DMS53 (cell line): ENCODE results near the gene TEX2.
A peak's percentile ranks its signal among the peaks of the same experiment; 100 is the strongest.

ENCODE experiments used
- DNase-seq: peaks from one replicate; lab custom pipeline; 2025; lab: John Stamatoyannopoulos, UW

The TEX2 gene

DNA sequence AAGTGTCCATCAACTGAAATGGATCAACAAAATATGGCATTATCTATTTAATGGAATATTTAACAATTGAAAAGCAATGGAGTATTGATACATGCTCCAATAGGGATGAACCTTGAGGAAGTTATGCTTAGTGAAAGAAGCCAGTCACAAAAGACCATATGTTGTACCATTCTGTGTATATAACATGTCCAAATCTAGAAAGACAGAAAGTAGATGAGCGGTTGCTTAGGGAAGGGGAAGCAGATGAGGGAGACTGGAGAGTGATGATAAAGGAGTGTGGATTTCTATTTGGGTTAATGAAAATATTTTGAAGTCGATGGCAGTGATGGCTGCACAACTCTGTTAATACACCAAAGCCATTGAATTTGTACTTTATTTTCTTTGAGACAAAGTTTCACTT lies 124.6 kb downstream of the TEX2 start:
- DNase-seq = no peak

DNA sequence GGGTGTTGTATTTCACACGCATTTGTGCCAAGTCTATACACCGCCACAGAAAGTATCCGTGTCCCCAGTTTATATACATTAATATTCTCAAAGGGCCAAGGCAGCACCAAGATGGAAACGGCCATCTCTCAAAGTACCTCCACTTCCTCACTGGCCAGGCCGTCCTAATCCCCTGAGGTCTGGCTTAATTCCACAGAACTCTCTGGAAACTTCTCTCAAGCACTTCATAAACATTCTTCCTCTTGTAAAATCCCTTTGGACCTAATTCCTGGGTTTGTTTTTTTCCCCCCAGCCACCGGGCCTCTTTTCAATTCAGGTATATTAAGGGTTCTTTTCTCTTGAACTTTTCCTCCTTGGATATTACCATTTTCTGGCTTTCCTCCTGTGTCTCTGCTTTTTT lies 128.1 kb downstream of the TEX2 start:
- no peak for DNase-seq

DNA sequence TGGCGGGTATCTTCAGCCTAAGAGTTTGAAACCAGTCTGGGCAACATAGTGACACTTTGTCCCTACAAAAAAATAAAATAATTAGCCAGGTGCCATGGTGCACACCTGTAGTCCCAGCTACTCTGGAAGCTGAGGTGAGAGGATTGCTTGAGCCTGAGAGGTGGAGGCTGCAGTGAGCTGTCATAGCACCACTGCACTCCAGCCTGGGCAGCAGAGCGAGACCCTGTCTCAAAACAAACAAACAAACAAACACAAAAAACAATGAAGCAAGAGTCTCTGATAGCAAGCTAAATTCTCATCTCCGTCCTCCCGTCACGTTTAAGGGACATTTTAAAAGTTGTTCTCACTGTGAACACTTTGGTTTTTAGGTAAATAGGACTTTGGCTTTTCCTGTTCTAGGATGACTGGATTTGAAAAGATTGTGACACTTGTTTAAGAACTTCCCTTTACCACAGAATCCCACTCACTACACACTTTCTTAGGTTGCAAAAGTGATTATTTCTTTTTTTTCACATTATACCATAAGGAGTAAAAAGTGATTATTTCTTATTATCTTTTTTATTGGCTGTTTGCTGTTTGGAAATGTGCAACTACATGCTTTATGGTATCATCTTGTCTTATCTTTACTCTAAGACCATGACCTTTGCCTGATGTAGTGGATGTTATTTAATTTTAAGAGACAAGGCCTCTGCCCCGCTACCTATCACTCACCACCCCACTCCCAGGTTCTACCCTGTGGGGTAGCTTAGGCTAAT lies 128.7 kb downstream of the TEX2 start:
- DNase-seq = no peak

DNA sequence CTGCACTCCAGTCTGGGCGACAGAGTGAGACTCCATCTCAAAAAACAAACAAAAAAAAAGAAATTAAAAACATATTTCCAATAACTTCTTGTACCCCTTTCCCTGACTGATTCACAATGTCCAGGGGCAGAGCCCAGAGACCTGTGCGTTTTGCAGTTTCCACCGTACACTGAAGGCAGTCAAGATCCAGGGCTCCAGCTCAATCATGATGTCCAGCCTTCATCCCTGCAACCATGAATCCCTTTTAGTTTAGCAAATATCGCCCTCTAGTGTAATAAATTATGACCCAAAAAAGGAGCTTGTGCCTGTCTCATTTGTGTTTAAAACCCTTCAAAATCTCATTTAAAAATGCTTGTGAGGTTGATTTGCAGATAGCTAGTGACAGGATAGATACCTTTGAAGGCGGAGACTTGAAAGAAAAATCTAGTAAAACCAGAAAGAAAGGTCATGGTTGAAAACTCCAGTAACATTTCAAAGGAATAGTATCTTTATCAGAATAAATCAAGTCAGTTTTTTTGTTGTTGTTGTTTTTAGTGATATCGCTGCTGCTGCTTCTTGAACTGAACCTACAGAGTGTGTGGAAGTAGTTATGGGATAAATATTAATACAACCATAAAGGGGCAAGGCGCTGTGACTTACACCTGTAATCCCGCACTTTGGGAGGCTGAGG lies 129.4 kb downstream of the TEX2 start:
- peak; percentile 83 for DNase-seq

DNA sequence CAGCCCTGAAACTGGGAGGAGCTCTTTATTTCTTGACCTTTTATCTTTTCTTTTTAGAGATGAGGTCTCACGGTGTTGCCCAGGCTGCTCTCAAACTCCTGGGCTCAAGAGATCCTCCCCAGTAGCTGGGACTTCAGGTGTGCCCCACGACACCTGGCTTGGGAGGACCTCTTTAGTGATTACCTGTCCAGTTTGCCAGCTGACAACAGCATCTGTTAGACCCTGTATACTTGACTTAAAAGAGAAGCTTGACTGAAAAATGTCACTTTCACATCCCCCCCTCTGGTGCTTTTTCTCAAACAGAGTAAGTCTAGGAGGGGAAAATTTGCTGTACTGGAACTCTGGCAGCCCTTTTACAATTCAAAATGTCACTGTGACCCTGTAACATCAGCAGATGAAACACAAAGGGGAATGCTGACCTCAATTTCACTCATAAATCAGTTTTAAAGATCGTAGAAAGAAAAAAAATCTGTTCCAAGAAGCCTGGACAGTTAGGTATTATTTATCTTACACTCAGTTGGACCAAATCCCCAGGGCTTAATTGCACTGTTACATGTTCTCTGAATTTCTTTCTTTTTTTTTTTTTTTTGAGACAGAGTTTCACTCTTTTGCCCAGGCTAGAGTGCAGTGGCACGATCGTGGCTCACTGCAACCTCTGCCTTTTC lies 131.3 kb downstream of the TEX2 start:
- DNase-seq = no peak

DNA sequence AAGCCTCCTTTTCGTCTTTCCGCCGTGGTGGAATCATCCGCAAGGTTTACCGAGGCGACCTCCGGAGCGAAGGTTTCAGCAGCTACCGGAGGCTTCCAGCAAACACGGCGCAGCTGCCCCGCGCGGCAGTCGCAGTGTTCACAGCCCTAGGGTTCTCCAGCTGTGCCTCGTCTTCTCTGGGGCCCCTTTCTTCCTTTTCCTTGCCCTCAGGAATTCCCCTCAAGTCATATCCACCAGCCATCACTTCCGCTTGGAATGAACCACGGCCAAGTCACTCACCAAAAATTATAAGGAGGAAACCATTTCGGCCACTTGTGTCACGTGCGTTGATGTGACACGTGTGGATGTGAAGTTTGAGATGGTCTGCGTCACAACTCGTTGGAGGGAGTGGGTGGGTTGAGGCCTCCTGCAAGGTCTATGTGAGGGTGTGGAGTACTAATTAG lies 132.5 kb downstream of the TEX2 start:
- no peak for DNase-seq

DNA sequence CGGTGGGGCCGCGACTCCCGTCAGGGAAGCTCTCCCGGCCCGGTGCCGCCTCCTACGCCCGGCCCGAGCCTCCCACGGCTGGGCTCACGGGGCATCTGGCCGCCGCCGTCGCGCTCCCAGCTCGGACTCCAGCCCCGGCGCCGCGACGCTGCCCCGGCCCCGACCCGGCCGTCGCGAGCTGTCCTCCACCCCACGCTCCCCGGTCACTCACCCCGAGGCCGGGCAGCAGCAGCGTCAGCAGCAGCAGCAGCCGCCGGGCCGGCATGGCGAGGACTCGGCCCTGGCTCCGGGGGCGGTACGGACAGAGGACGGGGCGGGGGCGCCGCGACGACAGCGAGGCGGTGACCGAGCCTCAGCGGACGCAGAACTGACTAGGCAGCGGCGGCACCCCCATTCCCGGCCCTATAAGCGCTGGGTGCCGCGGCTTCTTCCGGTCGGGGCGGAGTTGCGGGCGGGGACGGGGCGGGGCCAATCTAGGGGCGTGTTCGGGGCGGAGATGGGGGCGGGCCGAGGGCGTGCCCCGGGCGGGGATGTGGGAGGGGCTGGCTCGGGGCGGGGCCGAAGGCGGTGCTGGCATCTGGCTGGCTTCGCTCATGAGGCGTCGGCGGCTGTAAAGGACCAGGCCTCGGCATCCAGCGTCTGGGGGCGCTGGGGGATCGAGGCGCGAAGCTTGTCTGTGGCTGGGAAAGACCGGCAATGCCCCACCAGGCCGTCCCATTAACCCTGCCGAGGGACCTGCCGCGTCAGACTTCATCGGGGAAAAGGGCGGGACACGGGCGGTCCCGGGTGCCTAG lies 133.1 kb downstream of the TEX2 start, which contains the start of gene ERN1:
Gene ERN1 (minus strand): TSS at position 380 of the 794 bp plus-strand sequence. CDS start 115 bp downstream, at position 265.
- DNase-seq = peak; percentile 93

DNA sequence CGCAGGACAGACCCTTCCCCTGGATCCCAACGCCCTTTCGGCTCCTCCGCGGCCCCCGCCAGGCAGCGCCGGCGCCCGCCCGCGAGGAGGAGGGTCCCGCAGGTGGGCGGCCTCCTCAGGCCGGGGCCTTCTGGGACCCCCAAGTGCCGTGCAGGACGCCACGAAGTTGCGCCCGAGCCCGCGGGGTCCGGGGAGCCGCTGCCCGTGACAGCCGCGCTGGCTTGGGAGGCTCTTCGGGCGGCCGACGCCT lies 133.6 kb downstream of the TEX2 start:
- no peak for DNase-seq

DNA sequence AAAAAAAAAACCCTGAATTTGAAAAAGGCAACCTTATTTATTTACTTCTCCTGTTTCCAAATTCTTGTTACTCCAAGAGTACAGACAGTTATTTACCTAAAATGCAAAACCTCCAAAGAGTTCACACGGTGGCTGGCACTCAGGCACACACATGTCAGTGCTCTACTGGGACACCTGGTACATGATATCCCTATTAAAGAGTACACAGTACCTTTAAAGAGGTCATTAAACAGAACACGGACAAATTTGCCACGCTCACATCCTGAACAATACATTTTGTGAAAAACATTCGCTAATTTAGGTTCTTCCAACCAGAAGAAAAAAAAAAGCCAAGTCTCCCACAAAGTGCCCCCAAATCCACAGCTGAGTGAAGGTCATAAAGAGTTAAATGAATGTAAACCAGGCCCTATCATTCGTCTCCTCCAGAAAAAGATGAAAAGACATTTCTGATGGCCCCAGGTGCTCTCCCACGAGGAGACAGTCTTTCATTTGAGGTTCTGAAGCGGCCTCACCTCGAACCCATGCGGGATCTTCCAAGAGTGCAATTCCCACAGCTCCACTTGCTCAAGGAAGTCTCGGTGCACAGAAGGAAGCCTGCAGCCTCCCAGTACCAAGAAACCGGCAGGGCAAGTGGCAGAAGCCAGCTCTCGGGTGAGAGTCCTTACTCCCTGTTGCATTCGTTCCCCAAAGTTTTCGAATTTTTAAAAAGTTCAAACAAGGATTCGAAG lies 134.1 kb downstream of the TEX2 start:
- peak; percentile 44 for DNase-seq

DNA sequence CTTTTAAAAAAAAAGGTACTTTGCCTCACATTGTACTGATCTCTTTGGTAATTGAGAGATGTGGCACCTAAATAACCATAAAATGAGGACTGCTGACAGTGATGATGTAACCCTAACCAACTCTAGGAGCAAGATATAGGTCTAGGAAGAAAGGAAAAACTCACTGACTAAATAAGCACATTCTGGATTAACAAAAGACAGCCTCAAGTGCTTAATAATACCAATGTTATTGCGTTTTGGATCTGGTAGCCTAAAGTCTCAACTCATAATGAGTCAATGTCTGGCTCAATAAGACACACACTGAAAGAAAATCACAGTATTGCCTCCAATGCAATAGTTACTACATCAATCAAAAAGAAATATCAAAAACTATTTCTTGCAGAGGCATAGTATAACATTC lies 136.1 kb downstream of the TEX2 start:
- no peak for DNase-seq

DNA sequence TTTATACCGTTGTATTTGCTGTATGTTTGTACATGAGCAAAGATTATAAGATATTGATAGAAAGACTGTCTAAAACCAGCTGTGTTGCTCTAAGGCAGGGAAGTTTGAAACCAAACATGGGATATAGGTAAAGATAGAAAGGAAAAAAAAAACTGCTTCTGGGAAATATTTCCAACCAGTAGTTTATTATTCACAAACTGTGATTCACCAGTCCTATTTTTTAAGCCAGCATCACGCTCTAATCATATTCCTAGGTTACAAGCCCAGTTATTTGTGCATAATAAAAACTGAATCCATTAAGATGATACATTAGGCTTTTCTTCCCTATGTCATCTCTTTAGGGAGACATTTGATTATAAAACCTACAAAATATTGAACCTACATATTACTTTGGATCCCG lies 137.1 kb downstream of the TEX2 start:
- DNase-seq = no peak

DNA sequence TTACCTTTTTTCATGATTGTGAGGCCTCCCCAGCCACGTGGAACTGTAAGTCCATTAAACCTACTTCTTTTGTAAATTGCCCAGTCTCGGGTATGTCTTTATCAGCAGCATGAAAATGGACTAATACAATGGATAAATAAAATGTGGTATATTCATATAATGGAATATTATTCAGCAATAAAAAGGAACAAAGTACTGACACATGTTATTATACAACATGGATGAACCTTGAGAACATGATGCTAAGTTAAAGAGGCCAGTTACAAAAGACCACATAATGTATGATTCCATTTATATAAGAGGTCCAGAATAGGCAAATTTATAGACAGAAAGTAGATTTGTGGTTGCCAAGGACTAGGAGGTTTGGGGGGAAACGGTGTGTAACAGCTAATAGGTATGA lies 138.5 kb downstream of the TEX2 start:
- DNase-seq = no peak

DNA sequence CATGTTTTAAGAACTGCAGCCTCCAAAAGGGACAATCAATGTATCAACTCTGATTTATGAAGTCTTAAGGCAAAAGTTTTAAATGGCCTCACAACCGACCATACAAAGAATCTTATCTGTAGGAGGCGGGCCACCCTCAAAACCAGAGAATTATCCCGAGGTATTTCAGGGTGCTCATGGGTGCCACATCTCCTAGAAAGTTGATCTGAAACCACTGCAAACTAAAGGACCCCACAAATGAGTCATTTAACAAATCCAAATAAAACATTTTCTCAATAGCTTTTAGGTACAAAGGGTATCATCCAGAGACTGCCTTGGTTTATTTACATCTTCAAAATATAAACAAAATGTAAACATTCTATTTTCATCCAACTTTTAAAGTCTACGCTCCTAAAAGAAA lies 139.9 kb downstream of the TEX2 start:
- no peak for DNase-seq

DNA sequence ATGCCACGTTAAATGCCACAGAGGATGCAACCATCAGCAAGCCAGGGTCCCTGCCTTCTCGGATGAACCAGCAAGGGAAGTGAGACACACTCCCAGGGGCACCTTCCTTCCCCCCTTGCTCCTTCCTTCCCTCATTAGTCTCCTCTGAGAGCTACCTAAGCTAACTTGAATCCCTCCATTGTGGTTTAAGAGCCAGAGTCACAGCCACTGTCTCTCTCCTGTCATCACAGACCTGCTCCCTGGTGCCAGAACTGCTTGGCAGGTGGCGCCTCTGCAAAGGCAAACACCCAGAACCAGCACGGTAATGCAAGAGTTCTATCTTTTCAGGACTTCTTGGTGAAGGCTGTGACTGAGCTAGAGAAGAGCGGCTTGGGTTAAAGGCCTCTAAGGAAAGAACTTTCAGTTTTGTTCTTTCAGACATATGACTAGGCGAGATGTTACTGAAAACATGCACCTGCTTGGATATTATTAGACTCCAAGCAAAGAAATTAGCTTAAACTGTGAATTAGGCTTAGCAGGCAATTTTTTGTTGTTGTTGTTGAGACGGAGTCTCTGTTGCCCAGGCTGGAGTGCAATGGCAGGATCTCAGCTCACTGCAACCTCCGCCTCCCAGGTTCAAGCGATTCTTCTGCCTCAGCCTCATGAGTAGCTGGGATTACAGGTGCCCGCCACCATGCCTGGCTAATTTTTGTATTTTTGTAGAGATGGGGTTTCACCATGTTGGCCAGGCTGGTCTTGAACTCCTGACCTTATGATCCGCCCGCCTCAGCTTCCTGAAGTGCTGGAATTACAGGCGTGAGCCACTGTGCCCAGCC lies 141.9 kb downstream of the TEX2 start:
- DNase-seq = peak; percentile 55

DNA sequence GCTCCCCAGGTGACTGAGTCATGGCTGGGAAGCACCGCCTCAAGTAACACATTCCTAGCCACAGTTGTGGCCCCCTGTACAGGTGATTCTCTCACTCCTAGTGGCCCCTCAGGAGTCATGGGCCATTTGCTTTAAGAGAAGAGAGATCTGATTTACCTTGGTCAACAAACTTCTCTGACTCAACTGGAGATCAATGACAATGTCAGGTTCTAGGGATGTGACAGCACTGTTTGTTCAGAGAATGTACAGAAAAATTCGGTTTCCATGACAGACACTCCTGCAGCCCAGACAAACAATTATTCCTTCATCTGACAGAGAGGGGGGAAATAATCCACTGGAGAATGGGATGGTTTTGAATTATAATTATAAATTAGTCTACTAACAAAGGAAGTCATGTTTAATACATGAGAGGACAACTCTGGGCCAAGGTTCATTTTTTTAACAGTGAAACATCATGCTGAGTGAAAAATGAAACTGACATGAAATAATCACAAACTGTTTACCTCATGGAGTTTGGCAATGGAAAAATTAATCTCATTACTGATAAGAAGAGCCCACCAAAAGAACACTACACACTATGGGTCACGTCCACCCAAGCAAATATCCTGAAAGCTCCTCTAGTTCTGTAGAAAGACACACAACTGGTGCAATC lies 142.8 kb downstream of the TEX2 start:
- peak; percentile 78 for DNase-seq

DNA sequence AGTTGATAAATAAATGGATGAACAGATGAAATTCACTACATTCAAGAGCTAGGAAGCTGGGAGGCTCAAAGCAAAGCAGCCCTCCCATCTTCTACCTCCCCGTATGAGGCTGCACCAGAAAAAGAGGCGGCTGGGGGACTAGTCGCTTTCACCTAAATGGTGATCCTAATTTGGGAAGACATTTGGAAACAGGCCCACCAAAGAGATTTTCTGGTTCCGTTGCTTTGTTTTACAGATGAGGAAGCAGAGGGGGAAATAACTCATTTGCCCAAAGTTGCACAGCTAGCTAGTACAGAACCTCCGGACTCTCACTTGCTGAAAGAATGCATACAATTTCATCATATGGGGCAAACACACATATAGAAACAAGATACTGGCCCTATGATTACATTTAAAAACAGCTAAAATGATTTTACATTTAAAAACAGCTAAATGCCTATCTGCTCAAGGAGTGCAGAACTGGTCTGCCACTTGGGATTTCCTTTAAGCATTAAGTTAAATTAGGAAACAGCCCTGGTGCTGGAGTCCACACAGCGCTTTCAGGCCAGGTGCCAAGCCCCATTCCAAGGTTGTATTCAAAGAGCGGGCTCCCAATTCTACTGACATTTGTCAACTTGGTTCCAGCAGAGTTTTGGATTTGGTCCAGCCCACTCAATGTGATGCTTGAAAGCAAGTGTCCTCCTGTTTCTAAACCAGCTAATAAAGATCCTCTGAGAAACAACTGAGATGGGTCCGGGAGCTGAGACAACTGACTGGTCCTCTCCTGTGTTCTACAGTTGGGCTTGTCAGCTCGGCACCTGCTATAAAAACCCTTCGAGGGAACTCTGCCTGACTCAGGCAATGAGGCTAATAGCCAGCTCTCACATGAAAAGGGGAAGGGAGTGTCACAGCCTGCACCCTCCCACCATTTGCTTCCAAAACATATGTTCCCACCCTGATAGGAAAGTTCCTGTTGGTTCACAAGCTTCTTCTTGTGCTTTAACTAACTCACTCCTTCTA lies 144.8 kb downstream of the TEX2 start:
- DNase-seq = no peak

DNA sequence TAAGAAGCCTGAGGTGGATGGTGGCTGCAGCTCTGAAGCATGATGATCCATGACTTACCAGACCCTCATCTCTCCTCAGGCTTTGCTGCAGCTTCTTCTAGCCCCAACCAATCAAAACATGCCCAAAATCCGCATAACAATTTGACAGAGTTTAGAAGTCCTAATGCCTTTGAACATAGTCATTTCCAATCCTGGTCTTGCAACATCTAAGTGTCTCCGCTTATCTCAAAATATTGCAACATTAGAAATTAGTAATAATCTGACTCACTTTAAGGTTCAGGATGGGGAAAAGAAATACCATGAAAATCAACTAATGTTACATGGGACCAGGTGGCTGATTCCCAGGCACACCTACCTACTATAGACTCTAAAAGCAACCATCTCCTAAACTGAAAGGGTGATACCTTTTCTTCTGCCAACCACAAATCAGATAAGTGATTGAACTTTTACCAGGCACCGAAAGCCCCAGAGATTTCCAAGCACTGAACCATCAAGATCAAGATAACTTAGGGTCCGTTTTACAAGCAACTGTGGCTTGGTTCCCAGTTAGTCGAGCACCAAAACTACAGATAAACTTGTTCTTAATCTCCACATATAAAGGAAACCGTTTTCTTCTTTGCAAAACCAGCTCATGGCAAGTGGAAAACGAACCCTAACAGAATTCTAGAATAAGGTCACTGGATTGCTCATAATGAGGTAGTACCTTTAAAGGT lies 147.1 kb downstream of the TEX2 start:
- DNase-seq = no peak

DNA sequence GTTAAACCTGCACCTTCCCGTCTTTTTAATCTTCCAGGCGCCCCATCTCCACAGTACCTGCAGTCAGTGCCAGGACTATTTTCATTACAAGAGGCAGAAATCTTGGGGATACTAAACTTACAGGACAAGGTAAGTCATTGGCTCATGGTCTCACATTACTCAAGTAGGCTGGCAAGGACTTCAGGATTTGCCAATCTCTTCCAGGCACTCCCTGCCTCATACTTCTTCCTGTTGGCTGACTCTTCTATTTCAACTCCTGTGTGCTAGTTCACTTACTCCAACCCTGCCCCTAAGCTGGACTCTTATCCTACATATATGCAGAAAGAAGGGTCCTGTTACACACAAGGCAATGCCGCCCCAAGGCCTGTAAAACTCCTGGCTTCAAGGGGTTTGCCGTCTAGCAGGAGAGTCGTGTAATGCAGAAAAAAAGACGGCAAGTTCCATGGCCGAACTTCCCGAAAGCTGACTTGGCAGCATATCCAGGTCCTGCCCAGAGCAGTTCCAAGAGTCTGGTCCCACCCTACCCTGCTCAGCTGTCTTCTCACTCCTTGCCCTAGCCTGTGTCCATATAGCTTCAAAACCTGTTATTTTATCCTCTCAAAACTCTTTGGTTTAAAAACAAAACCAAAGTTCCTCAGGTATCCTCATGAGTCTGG lies 147.9 kb downstream of the TEX2 start:
- no peak for DNase-seq
